Non-pigmented ciliary epithelial cell (primary cell): ENCODE data around the gene HTRA1.

ENCODE experiments used
- DNase-seq: peaks from one replicate; pipeline ENCODE4 v3.0.0-alpha.2; 2010; ENCODE audit warnings: low read depth

Gene HTRA1

GRCh38 chr10:122495406-122496340, 34.3 kb downstream of the HTRA1 start:
- DNase-seq = no peak

DNA sequence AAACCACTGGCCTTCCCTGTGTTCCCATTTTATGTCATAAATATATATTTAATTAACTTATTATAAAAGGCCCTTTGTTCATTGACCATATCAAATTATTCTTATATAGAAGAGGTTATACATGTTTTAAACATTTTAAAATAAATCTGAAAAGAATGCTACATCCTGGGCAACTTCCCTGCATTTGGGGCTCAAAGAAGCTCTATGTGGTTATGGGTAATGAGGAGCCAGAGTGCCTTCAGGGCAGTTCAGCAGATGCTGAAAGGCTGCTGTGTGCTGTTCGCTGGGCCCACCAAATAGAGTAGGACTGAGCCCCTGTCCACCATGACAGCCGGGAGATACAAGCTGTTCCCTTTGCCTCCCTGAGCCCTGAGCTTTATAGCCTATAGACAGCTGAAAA, 35.9 kb downstream of the HTRA1 start:
- no peak for DNase-seq

DNA sequence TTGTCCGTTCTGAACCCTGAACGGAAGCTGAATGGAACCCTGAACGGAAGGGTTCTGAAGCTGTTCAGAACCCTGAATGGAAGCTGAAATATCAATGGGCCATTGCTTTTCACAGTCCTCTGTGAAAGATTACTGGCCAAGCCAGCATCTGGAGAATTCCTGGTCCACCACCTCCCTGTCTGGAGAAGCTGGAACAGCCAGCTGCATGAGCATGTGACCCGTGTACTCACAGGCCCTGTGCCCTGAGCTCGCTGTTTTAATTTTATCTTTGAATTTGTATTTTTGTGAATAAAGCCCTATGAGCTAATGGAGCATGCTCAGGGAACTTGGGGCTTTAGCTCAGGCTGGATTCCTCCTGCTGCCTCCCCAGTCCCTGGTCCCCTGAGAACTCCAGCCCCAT, 37.2 kb downstream of the HTRA1 start:
- no peak for DNase-seq

DNA sequence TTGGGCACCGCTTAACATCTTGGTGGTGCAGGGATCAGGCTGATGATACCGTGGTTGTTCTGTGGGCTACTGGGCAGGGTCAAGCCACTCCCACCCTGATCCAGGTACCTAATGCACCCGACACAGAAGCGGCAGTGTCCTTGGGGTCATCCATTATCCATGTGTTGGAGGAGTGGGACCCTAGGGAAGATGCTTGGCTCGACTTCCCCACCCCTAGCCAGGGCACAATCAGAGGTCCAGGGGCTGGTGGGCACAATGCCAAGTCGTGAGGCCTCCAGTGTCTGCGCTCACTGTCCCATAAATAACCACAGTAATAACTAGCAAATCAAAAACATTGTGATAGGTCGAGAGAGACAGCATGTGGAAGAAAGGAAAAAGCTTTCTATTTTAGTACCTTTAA, 37.7 kb downstream of the HTRA1 start:
- DNase-seq = no peak

DNA sequence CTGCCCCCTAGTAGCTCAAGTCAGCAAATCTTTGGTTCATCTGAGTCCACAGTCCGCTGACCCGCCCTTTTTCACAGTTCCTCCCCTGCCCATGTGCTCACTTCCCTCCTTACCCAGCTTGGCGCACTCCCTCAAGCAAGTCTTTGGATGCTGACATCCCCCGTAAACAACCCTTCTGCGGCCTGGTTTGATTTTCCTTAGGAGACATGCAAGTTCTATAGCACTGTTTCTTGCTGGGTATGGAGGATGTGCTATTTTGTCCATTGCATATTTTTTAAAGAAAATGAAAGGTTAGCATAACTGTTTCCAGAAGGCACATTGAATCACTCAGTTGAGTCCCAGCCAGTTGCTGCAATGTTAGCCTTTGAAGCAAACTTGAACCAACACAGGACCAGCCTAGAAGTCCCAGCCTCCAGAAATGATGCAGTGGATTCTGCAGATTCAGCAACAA, 38.2 kb downstream of the HTRA1 start:
- DNase-seq = no peak

DNA sequence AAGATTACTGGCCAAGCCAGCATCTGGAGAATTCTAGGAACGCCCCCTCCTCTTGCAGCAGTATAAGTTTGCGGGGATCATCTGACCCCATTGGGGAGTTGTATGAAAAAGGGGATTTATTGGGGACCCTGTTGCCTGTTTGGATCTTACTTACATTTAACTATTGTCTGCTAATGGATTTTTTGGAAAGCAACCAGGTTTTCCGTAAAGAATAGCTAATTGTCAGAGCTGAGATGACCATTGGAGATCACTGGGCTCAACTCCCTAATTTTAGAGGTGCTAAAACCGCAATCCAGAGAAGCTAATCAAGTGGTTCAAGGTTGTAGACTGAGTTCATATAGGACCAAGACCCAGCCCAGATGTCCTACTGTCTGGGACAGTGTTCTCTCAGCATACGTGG, 38.8 kb downstream of the HTRA1 start:
- no peak for DNase-seq

DNA sequence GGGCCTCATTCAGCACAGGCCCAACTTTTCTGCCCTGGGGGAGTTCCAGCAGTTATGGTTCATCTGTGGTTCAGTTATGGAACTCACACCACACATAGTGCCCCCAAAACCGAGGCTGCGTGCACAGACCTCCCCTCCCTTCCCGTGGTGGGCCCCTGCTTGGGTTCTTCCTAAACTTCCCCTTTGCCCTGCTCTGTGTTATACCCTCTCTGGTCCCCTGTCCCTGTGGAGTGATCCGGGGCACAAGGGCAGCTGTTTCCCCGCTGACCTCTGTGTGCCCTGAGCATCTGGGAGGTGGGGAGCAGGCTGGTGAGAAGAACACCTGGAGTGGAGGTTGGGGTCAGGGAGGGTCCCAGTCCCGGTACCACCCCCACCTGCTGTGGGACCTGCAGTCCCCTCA, 39.4 kb downstream of the HTRA1 start:
- DNase-seq = no peak

GRCh38 chr10:122503012-122503411, 41.7 kb downstream of the HTRA1 start:
- no peak for DNase-seq

GRCh38 chr10:122503886-122504609, 42.7 kb downstream of the HTRA1 start:
- no peak for DNase-seq

DNA sequence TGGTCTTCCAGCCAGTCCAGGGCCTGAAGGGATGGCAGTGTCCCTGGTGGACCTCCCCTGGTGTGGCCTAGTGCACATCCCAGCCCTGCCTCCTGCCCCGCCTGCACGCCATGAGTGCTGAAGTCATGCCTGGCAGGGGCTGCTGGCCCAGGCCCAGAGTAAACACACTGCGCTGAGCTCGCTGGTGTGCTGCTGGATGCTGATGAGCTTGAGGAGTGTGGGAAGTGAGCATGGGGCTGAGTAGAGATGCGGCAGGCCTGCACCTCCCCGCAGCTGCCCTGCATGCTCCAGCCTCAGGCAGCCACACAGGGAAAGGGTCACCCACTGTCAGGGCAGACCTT, 43.2 kb downstream of the HTRA1 start:
- peak; percentile 63 for DNase-seq

- DNase-seq = no peak
These were observed 43.7 kb downstream of the HTRA1 start for GRCh38 chr10:122505011-122505410.

- DNase-seq = no peak
These were observed 44.7 kb downstream of the HTRA1 start for GRCh38 chr10:122505885-122506645.

DNA sequence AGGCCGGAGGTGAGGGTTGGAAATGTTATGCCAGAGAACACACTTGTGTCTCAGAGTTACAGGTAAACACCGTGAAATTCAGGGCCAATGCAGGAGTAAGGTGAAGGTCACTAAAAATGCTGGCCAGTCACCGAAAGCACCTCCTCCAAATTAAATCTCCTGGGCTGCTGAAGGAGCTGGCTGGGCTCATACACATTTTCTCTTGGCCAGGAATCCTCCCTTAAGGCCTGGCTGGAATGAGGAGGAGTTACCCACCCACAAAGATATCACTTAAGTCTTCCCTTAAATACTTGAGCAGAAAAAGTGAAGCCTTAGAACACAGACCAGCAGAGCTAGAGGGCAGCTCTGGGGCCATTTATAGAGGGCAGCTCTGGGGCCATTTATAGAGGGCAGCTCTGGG, 46.3 kb downstream of the HTRA1 start:
- DNase-seq = no peak

DNA sequence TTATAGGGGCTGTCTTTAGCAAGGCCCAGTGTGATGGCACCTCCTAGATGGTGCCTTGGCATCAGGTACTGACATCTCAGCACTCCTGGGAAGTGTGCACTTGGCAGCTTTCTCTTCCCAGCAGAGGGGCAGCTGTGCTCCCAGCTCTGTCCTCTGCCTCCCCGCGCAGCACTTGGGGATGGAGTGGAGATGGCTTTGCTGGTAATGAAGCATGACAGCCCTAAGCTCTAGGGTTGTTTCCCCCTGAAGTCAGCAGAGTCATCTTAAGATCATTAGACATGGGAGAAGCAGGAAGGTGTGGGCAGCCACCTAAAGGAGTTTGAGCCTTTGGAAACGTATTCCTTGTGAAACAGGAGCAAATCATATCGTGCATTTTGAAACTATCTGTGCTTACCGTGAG, 46.7 kb downstream of the HTRA1 start:
- no peak for DNase-seq

GRCh38 chr10:122509323-122509722, 48.0 kb downstream of the HTRA1 start:
- no peak for DNase-seq

DNA sequence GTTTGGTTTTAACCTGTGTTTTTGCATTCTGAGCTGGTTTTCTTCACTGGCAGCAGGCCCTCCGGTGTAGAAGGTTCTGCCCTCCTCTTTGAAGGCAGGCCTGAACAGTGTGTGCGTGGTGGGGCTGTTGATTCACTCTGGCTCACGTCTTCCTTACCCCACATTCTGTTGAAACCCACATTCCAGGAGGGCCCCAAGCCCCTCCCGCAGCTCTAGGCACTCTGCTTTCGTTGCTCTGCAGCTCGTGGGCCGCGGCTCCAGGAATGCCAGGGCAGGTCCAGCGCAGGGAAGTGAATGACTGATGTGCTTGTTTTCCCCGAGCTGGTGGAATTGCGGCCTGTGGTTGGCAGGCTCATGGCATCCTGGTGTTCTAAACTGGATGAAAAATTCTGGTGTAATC, 49.0 kb downstream of the HTRA1 start:
- DNase-seq = no peak

DNA sequence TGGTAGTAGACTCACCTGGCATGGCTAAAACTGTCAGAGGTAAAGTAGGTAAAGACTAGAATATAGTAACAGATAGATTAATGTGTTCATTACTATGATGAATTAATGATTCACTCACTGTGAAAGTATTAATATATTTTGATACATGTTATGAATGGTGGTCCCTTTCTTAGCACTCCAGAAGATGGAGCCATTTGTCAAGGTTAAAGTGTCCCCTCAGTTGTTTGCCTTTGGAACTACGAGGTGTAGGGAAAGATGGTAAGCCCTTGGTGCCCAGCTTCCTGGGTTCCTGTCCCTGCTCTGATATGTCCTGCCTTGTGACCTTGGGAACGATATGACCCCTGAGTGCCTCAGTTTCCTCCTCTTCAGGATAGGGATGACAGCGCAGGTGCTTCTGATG, 49.4 kb downstream of the HTRA1 start:
- DNase-seq = no peak

- no peak for DNase-seq
These were observed 51.7 kb downstream of the HTRA1 start for GRCh38 chr10:122513053-122513452.

DNA sequence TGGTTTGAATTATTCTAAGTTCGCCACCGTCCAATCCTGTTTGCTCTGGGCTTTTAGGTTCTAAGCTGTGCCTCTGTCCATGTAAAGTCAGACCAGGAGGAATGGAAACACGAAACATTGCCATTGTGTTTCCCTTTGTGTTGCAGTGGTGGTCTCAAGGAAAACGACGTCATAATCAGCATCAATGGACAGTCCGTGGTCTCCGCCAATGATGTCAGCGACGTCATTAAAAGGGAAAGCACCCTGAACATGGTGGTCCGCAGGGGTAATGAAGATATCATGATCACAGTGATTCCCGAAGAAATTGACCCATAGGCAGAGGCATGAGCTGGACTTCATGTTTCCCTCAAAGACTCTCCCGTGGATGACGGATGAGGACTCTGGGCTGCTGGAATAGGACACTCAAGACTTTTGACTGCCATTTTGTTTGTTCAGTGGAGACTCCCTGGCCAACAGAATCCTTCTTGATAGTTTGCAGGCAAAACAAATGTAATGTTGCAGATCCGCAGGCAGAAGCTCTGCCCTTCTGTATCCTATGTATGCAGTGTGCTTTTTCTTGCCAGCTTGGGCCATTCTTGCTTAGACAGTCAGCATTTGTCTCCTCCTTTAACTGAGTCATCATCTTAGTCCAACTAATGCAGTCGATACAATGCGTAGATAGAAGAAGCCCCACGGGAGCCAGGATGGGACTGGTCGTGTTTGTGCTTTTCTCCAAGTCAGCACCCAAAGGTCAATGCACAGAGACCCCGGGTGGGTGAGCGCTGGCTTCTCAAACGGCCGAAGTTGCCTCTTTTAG, 52.9 kb downstream of the HTRA1 start:
- no peak for DNase-seq

GRCh38 chr10:122515022-122515424, 53.7 kb downstream of the HTRA1 start:
- DNase-seq = no peak

- no peak for DNase-seq
These were observed 54.4 kb downstream of the HTRA1 start for GRCh38 chr10:122515588-122516231.
